SU-DHL-6 (cell line): Measurements from ENCODE around the gene RNF19B.

Experiments
- EZH2phosphoT487 ChIP-seq: fragments of 200-600 bp; sonication (generic), shearing (Covaris generic); conservative IDR thresholded peaks from 2 replicates; pipeline ENCODE4 v1.6.1; 2018; ENCODE audit warnings: mild to moderate bottlenecking, antibody characterized with exemption, low read length, moderate library complexity, mixed read lengths
- TF ChIP-seq, protein P1 (sequence below): fragments of 200-600 bp; sonication (generic); IDR thresholded peaks from one replicate; pipeline ENCODE4 v1.5.1; 2017; ENCODE audit warnings: antibody characterized with exemption, mild to moderate bottlenecking, low read length, moderate library complexity; ENCODE audit not compliant: insufficient read depth, poor library complexity, severe bottlenecking

DNA sequence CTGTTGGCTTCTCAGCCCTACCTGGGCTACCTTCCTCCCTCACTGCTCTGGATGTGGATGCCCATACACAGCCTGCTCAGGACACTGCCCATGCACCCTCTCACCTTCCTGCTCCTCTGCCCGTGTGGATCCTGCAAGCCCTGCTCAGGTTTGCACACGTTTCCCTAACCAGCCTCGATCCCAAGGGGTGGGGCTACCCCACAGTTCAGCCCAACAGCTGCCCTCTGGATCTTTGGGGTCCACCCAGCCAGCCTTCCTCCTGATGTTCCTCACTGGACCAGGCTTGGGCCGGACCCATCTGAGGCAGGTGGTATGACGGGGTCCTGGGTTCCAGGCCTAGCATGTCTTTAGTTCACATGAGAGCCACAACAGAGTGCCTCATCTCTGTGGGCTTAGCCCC, 68.2 kb downstream of the RNF19B start:
- TF ChIP-seq, protein P1, sequence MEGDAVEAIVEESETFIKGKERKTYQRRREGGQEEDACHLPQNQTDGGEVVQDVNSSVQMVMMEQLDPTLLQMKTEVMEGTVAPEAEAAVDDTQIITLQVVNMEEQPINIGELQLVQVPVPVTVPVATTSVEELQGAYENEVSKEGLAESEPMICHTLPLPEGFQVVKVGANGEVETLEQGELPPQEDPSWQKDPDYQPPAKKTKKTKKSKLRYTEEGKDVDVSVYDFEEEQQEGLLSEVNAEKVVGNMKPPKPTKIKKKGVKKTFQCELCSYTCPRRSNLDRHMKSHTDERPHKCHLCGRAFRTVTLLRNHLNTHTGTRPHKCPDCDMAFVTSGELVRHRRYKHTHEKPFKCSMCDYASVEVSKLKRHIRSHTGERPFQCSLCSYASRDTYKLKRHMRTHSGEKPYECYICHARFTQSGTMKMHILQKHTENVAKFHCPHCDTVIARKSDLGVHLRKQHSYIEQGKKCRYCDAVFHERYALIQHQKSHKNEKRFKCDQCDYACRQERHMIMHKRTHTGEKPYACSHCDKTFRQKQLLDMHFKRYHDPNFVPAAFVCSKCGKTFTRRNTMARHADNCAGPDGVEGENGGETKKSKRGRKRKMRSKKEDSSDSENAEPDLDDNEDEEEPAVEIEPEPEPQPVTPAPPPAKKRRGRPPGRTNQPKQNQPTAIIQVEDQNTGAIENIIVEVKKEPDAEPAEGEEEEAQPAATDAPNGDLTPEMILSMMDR: no peak
- no peak for TF ChIP-seq EZH2phosphoT487
